GM06990 (cell line): ENCODE data around the gene PPP1R16B.
"Not testable (repeated sequence)": the region's sequence is repeated elsewhere in the genome, so short reads cannot be mapped to it uniquely, and the experiment has no call there.

Source experiments
- DNase-seq: peaks from one replicate; pipeline ENCODE4 v3.0.0-alpha.2; 2011; ENCODE audit not compliant: insufficient read length; ENCODE audit errors: extremely low read depth
- H3K27me3 ChIP-seq: replicated peaks from 2 replicates; pipeline ENCODE4 v1.6.0; 2011; ENCODE audit warnings: low read length; ENCODE audit not compliant: control insufficient read depth, insufficient read depth
- H3K36me3 ChIP-seq: 2 replicates; pipeline ENCODE4 v1.5.1; 2011; ENCODE audit warnings: low read length; ENCODE audit not compliant: control insufficient read depth, insufficient read depth
- H3K4me3 ChIP-seq: replicated peaks from 2 replicates; pipeline ENCODE4 v1.5.1; 2011; ENCODE audit warnings: low read depth, mild to moderate bottlenecking, control low read depth, low read length
- CTCF ChIP-seq: IDR thresholded peaks from 2 replicates; pipeline ENCODE4 v1.5.1; 2011; ENCODE audit warnings: low read length, control low read depth, mild to moderate bottlenecking, inconsistent platforms; ENCODE audit not compliant: insufficient read depth, poor library complexity, severe bottlenecking

Gene PPP1R16B

GRCh38 chr20:38791940-38792339 lies 13.6 kb upstream of the PPP1R16B start:
- DNase-seq = no peak
- Histone ChIP-seq H3K27me3 (no peaks in the 10 kb centered on the region), H3K36me3 (no peaks in the 10 kb centered on the region), H3K4me3 (no peak overlapping the region)
- TF ChIP-seq CTCF = no peak

GRCh38 chr20:38794057-38794456 lies 11.4 kb upstream of the PPP1R16B start:
- H3K4me3 ChIP-seq, DNase-seq, H3K27me3 ChIP-seq, H3K36me3 ChIP-seq: not testable (repeated sequence)

- Histone ChIP-seq H3K36me3 (no peaks in the 10 kb centered on the region), H3K27me3 (no peaks in the 10 kb centered on the region), H3K4me3 (no peak overlapping the region)
- DNase-seq = no peak
- TF ChIP-seq CTCF = no peak
These were observed 7.2 kb upstream of the PPP1R16B start for GRCh38 chr20:38798266-38798665.

GRCh38 chr20:38799203-38799602 lies 6.3 kb upstream of the PPP1R16B start:
- DNase-seq = no peak
- TF ChIP-seq CTCF = no peak
- no peaks in the 10 kb centered on the region for H3K36me3 ChIP-seq
- H3K27me3 ChIP-seq = no peaks in the 10 kb centered on the region
- no peak overlapping the region for H3K4me3 ChIP-seq

- DNase-seq = no peak
- no peaks in the 10 kb centered on the region for H3K36me3 ChIP-seq
- TF ChIP-seq CTCF = no peak
- no peak overlapping the region for H3K4me3 ChIP-seq
- no peaks in the 10 kb centered on the region for H3K27me3 ChIP-seq
These were observed 4.6 kb upstream of the PPP1R16B start for GRCh38 chr20:38800882-38801281.

- Histone ChIP-seq H3K27me3 (no peaks in the 10 kb centered on the region), H3K4me3 (no peak overlapping the region), H3K36me3 (no peaks in the 10 kb centered on the region; the same call in 1 of the 2 replicates)
- TF ChIP-seq CTCF = no peak
- DNase-seq = no peak
These were observed 1.3 kb upstream of the PPP1R16B start for GRCh38 chr20:38804221-38804620.
